T-helper 2 cell treated with Interferon-gamma antibody and Interleukin-4, amounts not matched to agents 5 μg/mL and 100 μg/mL, for 36 hours (primary cell): ENCODE data around the gene MEI1.
"Not testable (repeated sequence)": the region's sequence is repeated elsewhere in the genome, so short reads cannot be mapped to it uniquely, and the experiment has no call there.

ENCODE experiments used
- DNase-seq: peaks from one replicate; pipeline ENCODE4 v3.0.0; 2021; ENCODE audit warnings: low spot score
- H3K27ac Mint-ChIP-seq: one replicate; pipeline ENCODE4 v1.8.0; 2021; ENCODE audit warnings: mild to moderate bottlenecking, mixed read lengths
- H3K27me3 Mint-ChIP-seq: one replicate; pipeline ENCODE4 v1.8.0; 2021; ENCODE audit warnings: low read depth, mixed read lengths
- H3K36me3 Mint-ChIP-seq: one replicate; pipeline ENCODE4 v1.8.0; 2021; ENCODE audit warnings: low read depth, mixed read lengths
- H3K4me1 Mint-ChIP-seq: one replicate; pipeline ENCODE4 v1.8.0; 2021; ENCODE audit warnings: low read depth, mixed read lengths
- H3K4me3 Mint-ChIP-seq: one replicate; pipeline ENCODE4 v1.8.0; 2022; ENCODE audit warnings: mild to moderate bottlenecking, moderate library complexity, mixed read lengths
- H3K9me3 Mint-ChIP-seq: one replicate; pipeline ENCODE4 v1.8.0; 2021; ENCODE audit warnings: mixed read lengths

The MEI1 gene

GRCh38 chr22:41688365-41689211 lies 10.7 kb upstream of the MEI1 start, which contains the start of gene SNU13:
Gene SNU13, minus strand, starts transcription at chr22:41688867. Its CDS starts 71 bp downstream, at chr22:41688796.
- DNase-seq: peak; percentile 92
- Mint-ChIP-seq H3K27me3 (no peaks in the 10 kb centered on the region), H3K36me3 (peaks cover 3% of the 10 kb centered on the region), H3K4me3 (peak within 1 kb of the TSS; percentile 93), H3K4me1 (peaks cover 18% of the 10 kb centered on the region), H3K9me3 (no peaks in the 10 kb centered on the region), H3K27ac (peak within 1 kb of the TSS; percentile 96)

- Mint-ChIP-seq H3K4me1 (peaks cover 15% of the 10 kb centered on the region), H3K27me3 (no peaks in the 10 kb centered on the region), H3K9me3 (no peaks in the 10 kb centered on the region), H3K27ac (peak overlapping the region; percentile 96), H3K4me3 (peak overlapping the region; percentile 62), H3K36me3 (peaks cover 3% of the 10 kb centered on the region)
- no peak for DNase-seq
Measured at GRCh38 chr22:41690476-41690875, 8.8 kb upstream of the MEI1 start.

- Mint-ChIP-seq H3K36me3 (no peaks in the 10 kb centered on the region), H3K27ac (no peak overlapping the region), H3K4me1 (peaks cover 12% of the 10 kb centered on the region), H3K27me3 (peaks cover 2% of the 10 kb centered on the region), H3K4me3 (no peak overlapping the region), H3K9me3 (no peaks in the 10 kb centered on the region)
- DNase-seq: no peak
Measured at GRCh38 chr22:41695211-41695610, 4.1 kb upstream of the MEI1 start.

GRCh38 chr22:41696703-41697102 lies 2.6 kb upstream of the MEI1 start:
- DNase-seq: no peak
- Mint-ChIP-seq H3K27ac (peak overlapping the region; percentile 84), H3K36me3 (no peaks in the 10 kb centered on the region), H3K9me3 (no peaks in the 10 kb centered on the region), H3K27me3 (peaks cover 4% of the 10 kb centered on the region), H3K4me3 (no peak overlapping the region), H3K4me1 (peaks cover 9% of the 10 kb centered on the region)

- no peaks in the 10 kb centered on the region for H3K9me3 Mint-ChIP-seq
- H3K27ac Mint-ChIP-seq: peak overlapping the region; percentile 84
- H3K4me1 Mint-ChIP-seq: peaks cover 9% of the 10 kb centered on the region
- peak; percentile 83 for DNase-seq
- peak overlapping the region; percentile 39 for H3K4me3 Mint-ChIP-seq
- H3K27me3 Mint-ChIP-seq: peaks cover 4% of the 10 kb centered on the region
- no peaks in the 10 kb centered on the region for H3K36me3 Mint-ChIP-seq
Measured at GRCh38 chr22:41697126-41697775, 2.1 kb upstream of the MEI1 start.

- H3K4me1 Mint-ChIP-seq: peaks cover 9% of the 10 kb centered on the region
- H3K27ac Mint-ChIP-seq: no peak overlapping the region
- peaks cover 8% of the 10 kb centered on the region for H3K27me3 Mint-ChIP-seq
- H3K36me3 Mint-ChIP-seq: no peaks in the 10 kb centered on the region
- DNase-seq: no peak
- no peaks in the 10 kb centered on the region for H3K9me3 Mint-ChIP-seq
- no peak overlapping the region for H3K4me3 Mint-ChIP-seq
Measured at GRCh38 chr22:41700108-41700364, 733 bp downstream of the MEI1 start.

GRCh38 chr22:41702763-41703162 lies 3.5 kb downstream of the MEI1 start:
- Mint-ChIP-seq H3K9me3 (no peaks in the 10 kb centered on the region), H3K4me3 (no peak overlapping the region), H3K27ac (no peak overlapping the region), H3K36me3 (no peaks in the 10 kb centered on the region), H3K4me1 (peaks cover 3% of the 10 kb centered on the region), H3K27me3 (peaks cover 8% of the 10 kb centered on the region)
- no peak for DNase-seq

GRCh38 chr22:41709341-41709740 lies 10.0 kb downstream of the MEI1 start:
- DNase-seq: no peak
- Mint-ChIP-seq H3K9me3 (no peaks in the 10 kb centered on the region), H3K27ac (no peak overlapping the region)

GRCh38 chr22:41713004-41713403 lies 13.7 kb downstream of the MEI1 start:
- no peaks in the 10 kb centered on the region for H3K4me1 Mint-ChIP-seq
- no peaks in the 10 kb centered on the region for H3K9me3 Mint-ChIP-seq

More at GRCh38 chr22:41709341-41709740, 10.0 kb downstream of the MEI1 start:
- no peak overlapping the region for H3K4me3 Mint-ChIP-seq
- H3K27me3 Mint-ChIP-seq: peaks cover 12% of the 10 kb centered on the region
- H3K36me3 Mint-ChIP-seq: no peaks in the 10 kb centered on the region
- H3K4me1 Mint-ChIP-seq: no peaks in the 10 kb centered on the region

GRCh38 chr22:41722496-41722895 lies 23.2 kb downstream of the MEI1 start:
- H3K27ac Mint-ChIP-seq: no peak overlapping the region
- H3K4me1 Mint-ChIP-seq: no peaks in the 10 kb centered on the region
- DNase-seq: no peak
- H3K36me3 Mint-ChIP-seq: no peaks in the 10 kb centered on the region
- no peak overlapping the region for H3K4me3 Mint-ChIP-seq
- peaks cover 7% of the 10 kb centered on the region for H3K27me3 Mint-ChIP-seq
- no peaks in the 10 kb centered on the region for H3K9me3 Mint-ChIP-seq

More at GRCh38 chr22:41713004-41713403, 13.7 kb downstream of the MEI1 start:
- no peak for DNase-seq
- no peak overlapping the region for H3K27ac Mint-ChIP-seq
- H3K36me3 Mint-ChIP-seq: no peaks in the 10 kb centered on the region
- H3K4me3 Mint-ChIP-seq: no peak overlapping the region
- H3K27me3 Mint-ChIP-seq: peaks cover 16% of the 10 kb centered on the region

- no peaks in the 10 kb centered on the region for H3K27me3 Mint-ChIP-seq
- no peak for DNase-seq
- H3K36me3 Mint-ChIP-seq: no peaks in the 10 kb centered on the region
- H3K4me1 Mint-ChIP-seq: no peaks in the 10 kb centered on the region
- no peak overlapping the region for H3K27ac Mint-ChIP-seq
- no peak overlapping the region for H3K4me3 Mint-ChIP-seq
- H3K9me3 Mint-ChIP-seq: no peaks in the 10 kb centered on the region
Measured at GRCh38 chr22:41725510-41726110, 26.3 kb downstream of the MEI1 start.

GRCh38 chr22:41731609-41732008 lies 32.3 kb downstream of the MEI1 start:
- no peaks in the 10 kb centered on the region for H3K9me3 Mint-ChIP-seq
- H3K27me3 Mint-ChIP-seq: no peaks in the 10 kb centered on the region
- H3K27ac Mint-ChIP-seq: no peak overlapping the region
- no peak for DNase-seq
- no peak overlapping the region for H3K4me3 Mint-ChIP-seq
- H3K36me3 Mint-ChIP-seq: no peaks in the 10 kb centered on the region
- H3K4me1 Mint-ChIP-seq: no peaks in the 10 kb centered on the region

GRCh38 chr22:41732096-41732772 lies 32.9 kb downstream of the MEI1 start:
- H3K27me3 Mint-ChIP-seq: no peaks in the 10 kb centered on the region
- H3K27ac Mint-ChIP-seq: no peak overlapping the region
- H3K9me3 Mint-ChIP-seq: no peaks in the 10 kb centered on the region
- no peaks in the 10 kb centered on the region for H3K4me1 Mint-ChIP-seq
- no peak overlapping the region for H3K4me3 Mint-ChIP-seq
- H3K36me3 Mint-ChIP-seq: no peaks in the 10 kb centered on the region
- DNase-seq: no peak

GRCh38 chr22:41733241-41733640 lies 33.9 kb downstream of the MEI1 start:
- H3K27me3 Mint-ChIP-seq, H3K36me3 Mint-ChIP-seq, H3K27ac Mint-ChIP-seq, H3K4me1 Mint-ChIP-seq, H3K9me3 Mint-ChIP-seq, DNase-seq, H3K4me3 Mint-ChIP-seq: not testable (repeated sequence)
